ENCODE results near the gene USP13.

Gene USP13

DNA sequence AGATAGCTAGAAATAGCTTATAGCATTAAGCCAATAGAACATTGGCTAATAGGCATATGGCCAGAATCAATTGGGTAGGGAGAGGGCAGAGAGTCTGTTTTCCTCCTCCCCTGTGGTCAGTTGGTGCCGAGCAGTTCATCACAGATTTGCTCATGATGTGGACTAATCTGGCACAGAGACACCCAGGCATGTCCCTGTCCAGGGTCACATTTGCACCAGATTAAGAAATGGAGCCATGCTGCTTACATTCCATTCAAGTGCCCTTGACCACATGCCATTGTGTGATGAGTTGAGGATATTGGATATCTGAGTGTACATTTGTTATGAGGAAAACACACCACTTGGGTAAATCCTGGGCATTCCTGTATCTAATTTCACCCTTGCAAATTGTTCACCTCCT, 53.4 kb downstream of the USP13 start:
- H3K4me3 ChIP-seq (ENCODE audit: low read length, poor library complexity, severe bottlenecking), result no peak overlapping the region
- no peak for TF ChIP-seq EZH2phosphoT487 (IDR thresholded peaks at IDR 0.05; ENCODE audit: borderline replicate concordance)
- TF ChIP-seq, protein P1, sequence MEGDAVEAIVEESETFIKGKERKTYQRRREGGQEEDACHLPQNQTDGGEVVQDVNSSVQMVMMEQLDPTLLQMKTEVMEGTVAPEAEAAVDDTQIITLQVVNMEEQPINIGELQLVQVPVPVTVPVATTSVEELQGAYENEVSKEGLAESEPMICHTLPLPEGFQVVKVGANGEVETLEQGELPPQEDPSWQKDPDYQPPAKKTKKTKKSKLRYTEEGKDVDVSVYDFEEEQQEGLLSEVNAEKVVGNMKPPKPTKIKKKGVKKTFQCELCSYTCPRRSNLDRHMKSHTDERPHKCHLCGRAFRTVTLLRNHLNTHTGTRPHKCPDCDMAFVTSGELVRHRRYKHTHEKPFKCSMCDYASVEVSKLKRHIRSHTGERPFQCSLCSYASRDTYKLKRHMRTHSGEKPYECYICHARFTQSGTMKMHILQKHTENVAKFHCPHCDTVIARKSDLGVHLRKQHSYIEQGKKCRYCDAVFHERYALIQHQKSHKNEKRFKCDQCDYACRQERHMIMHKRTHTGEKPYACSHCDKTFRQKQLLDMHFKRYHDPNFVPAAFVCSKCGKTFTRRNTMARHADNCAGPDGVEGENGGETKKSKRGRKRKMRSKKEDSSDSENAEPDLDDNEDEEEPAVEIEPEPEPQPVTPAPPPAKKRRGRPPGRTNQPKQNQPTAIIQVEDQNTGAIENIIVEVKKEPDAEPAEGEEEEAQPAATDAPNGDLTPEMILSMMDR (conservative IDR thresholded peaks at IDR 0.05; ENCODE audit: low read length), result no peak
- H3F3A ChIP-seq (ENCODE audit: low read depth), result no peaks in the 10 kb centered on the region
- H2AFZ ChIP-seq (ENCODE audit: low read length), result no peak overlapping the region
- H3K9me3 ChIP-seq (ENCODE audit: insufficient read depth, low read depth, low read length), result no peaks in the 10 kb centered on the region
- H3K36me3 ChIP-seq (ENCODE audit: insufficient read depth, low read length), result peaks cover 80% of the 10 kb centered on the region
- no peaks in the 10 kb centered on the region for H4K20me1 ChIP-seq (ENCODE audit: insufficient read depth, low read length, poor library complexity, severe bottlenecking)
- H3K9ac ChIP-seq (ENCODE audit: low read depth, low read length, poor library complexity, severe bottlenecking), result no peak overlapping the region
- H3K4me1 ChIP-seq (ENCODE audit: insufficient read depth, low read length, poor library complexity, severe bottlenecking), result no peaks in the 10 kb centered on the region
- no peaks in the 10 kb centered on the region for H3K27me3 ChIP-seq (ENCODE audit: insufficient read depth, low read length, poor library complexity, severe bottlenecking)
- no peaks in the 10 kb centered on the region for H3K79me2 ChIP-seq (ENCODE audit: insufficient read depth, low read length)
- H3K9me2 ChIP-seq (replicated peaks; ENCODE audit: low read depth, low read length), result no peaks in the 10 kb centered on the region
- no peak overlapping the region for H3K4me2 ChIP-seq (ENCODE audit: low read depth, low read length, poor library complexity, severe bottlenecking)

GRCh38 chr3:179710079-179710478, 57.2 kb downstream of the USP13 start:
- no peak overlapping the region for H3K4me3 ChIP-seq (ENCODE audit: low read length, poor library complexity, severe bottlenecking)
- no peaks in the 10 kb centered on the region for H4K20me1 ChIP-seq (ENCODE audit: insufficient read depth, low read length, poor library complexity, severe bottlenecking)
- no peaks in the 10 kb centered on the region for H3K27me3 ChIP-seq (ENCODE audit: insufficient read depth, low read length, poor library complexity, severe bottlenecking)
- no peak overlapping the region for H2AFZ ChIP-seq (ENCODE audit: low read length)
- H3K79me2 ChIP-seq (ENCODE audit: insufficient read depth, low read length), result no peaks in the 10 kb centered on the region
- H3F3A ChIP-seq (ENCODE audit: low read depth), result no peaks in the 10 kb centered on the region
- no peak overlapping the region for H3K9ac ChIP-seq (ENCODE audit: low read depth, low read length, poor library complexity, severe bottlenecking)
- no peaks in the 10 kb centered on the region for H3K9me3 ChIP-seq (ENCODE audit: insufficient read depth, low read depth, low read length)
- H3K36me3 ChIP-seq (ENCODE audit: insufficient read depth, low read length), result peaks cover 56% of the 10 kb centered on the region
- no peak overlapping the region for H3K4me2 ChIP-seq (ENCODE audit: low read depth, low read length, poor library complexity, severe bottlenecking)
- H3K4me1 ChIP-seq (ENCODE audit: insufficient read depth, low read length, poor library complexity, severe bottlenecking), result no peaks in the 10 kb centered on the region
- TF ChIP-seq EZH2phosphoT487 (IDR thresholded peaks at IDR 0.05; ENCODE audit: borderline replicate concordance), result no peak
- TF ChIP-seq, protein P1 (conservative IDR thresholded peaks at IDR 0.05; ENCODE audit: low read length), result no peak
- H3K9me2 ChIP-seq (replicated peaks; ENCODE audit: low read depth, low read length), result no peaks in the 10 kb centered on the region

GRCh38 chr3:179713643-179714090, 60.8 kb downstream of the USP13 start:
- H4K20me1 ChIP-seq (ENCODE audit: insufficient read depth, low read length, poor library complexity, severe bottlenecking), result no peaks in the 10 kb centered on the region
- peaks cover 28% of the 10 kb centered on the region for H3K36me3 ChIP-seq (ENCODE audit: insufficient read depth, low read length)
- no peaks in the 10 kb centered on the region for H3K79me2 ChIP-seq (ENCODE audit: insufficient read depth, low read length)
- H3K9me3 ChIP-seq (ENCODE audit: insufficient read depth, low read depth, low read length), result no peaks in the 10 kb centered on the region
- H3K9me2 ChIP-seq (replicated peaks; ENCODE audit: low read depth, low read length), result no peaks in the 10 kb centered on the region
- H2AFZ ChIP-seq (ENCODE audit: low read length), result no peak overlapping the region
- no peaks in the 10 kb centered on the region for H3K4me1 ChIP-seq (ENCODE audit: insufficient read depth, low read length, poor library complexity, severe bottlenecking)
- no peak overlapping the region for H3K4me3 ChIP-seq (ENCODE audit: low read length, poor library complexity, severe bottlenecking)
- no peak overlapping the region for H3K4me2 ChIP-seq (ENCODE audit: low read depth, low read length, poor library complexity, severe bottlenecking)
- no peak for TF ChIP-seq EZH2phosphoT487 (IDR thresholded peaks at IDR 0.05; ENCODE audit: borderline replicate concordance)
- TF ChIP-seq, protein P1 (conservative IDR thresholded peaks at IDR 0.05; ENCODE audit: low read length), result no peak
- no peaks in the 10 kb centered on the region for H3K27me3 ChIP-seq (ENCODE audit: insufficient read depth, low read length, poor library complexity, severe bottlenecking)
- no peak overlapping the region for H3K9ac ChIP-seq (ENCODE audit: low read depth, low read length, poor library complexity, severe bottlenecking)
- no peaks in the 10 kb centered on the region; the same call in 1 of the 2 replicates for H3F3A ChIP-seq (ENCODE audit: low read depth)
